ENCODE data around the gene ZNF563. TPM values are rescaled to one million over a fixed set of nuclear protein-coding genes. Genes with fewer than 3 reads are reported as not detected.

ZNF563 gene
- total RNA-seq, 1 experiment from 2014 or later = 1.9 TPM

DNA sequence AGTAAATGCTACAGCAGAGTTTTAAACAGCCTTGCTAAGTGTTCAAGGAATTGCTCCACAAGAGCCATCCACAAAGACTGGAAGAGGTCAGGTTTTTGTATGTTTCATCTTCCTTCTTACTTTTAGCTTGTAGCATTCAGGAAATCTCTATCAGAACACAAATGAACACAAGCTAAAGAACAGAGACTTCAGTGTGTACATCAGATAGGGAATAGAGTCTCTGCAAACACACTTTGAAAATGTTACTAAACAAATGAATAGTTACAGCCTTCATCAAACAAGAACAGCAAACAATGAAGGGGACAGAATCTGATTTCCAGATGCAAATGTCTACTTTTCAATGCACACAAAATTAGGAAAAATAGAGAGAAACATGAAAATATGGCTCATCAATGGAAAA is 7.7 kb downstream of the ZNF563 start:
- H3K27me3 ChIP-seq (ENCODE audit: insufficient read depth, low read length) = no peaks in the 10 kb centered on the region
- H2BK15ac ChIP-seq (ENCODE audit: low read depth, low read length) = no peak overlapping the region
- no peak overlapping the region for H3K27ac ChIP-seq (ENCODE audit: insufficient read length, low read depth, low read length)
- H4K8ac ChIP-seq (replicated peaks; ENCODE audit: insufficient read length, low read depth, low read length) = no peak overlapping the region
- H3K79me1 ChIP-seq (ENCODE audit: insufficient read depth, low read depth, low read length, poor library complexity, severe bottlenecking) = no peaks in the 10 kb centered on the region
- H3K4ac ChIP-seq (ENCODE audit: low read depth, low read length) = no peak overlapping the region
- H2BK120ac ChIP-seq (ENCODE audit: low read depth, low read length, poor library complexity, severe bottlenecking) = no peak overlapping the region
- no peak for DNase-seq
- no peak overlapping the region for H3T11ph ChIP-seq (ENCODE audit: low read length)
- no peaks in the 10 kb centered on the region for H4K20me1 ChIP-seq (ENCODE audit: control insufficient read depth, insufficient read depth, insufficient read length)
- no peak overlapping the region for H2AK5ac ChIP-seq (ENCODE audit: insufficient read length, low read length)
- H3K4me1 ChIP-seq (ENCODE audit: insufficient read depth, low read length) = no peaks in the 10 kb centered on the region
- H4K5ac ChIP-seq (ENCODE audit: insufficient read length, low read depth, low read length) = no peak overlapping the region
- H3K4me3 Mint-ChIP-seq = no peak overlapping the region
- no peak overlapping the region for H3K23ac ChIP-seq (ENCODE audit: insufficient read length, low read depth, low read length)
- no peak overlapping the region for H2BK12ac ChIP-seq (ENCODE audit: insufficient read length, low read depth, low read length)
- TF ChIP-seq, protein P1, sequence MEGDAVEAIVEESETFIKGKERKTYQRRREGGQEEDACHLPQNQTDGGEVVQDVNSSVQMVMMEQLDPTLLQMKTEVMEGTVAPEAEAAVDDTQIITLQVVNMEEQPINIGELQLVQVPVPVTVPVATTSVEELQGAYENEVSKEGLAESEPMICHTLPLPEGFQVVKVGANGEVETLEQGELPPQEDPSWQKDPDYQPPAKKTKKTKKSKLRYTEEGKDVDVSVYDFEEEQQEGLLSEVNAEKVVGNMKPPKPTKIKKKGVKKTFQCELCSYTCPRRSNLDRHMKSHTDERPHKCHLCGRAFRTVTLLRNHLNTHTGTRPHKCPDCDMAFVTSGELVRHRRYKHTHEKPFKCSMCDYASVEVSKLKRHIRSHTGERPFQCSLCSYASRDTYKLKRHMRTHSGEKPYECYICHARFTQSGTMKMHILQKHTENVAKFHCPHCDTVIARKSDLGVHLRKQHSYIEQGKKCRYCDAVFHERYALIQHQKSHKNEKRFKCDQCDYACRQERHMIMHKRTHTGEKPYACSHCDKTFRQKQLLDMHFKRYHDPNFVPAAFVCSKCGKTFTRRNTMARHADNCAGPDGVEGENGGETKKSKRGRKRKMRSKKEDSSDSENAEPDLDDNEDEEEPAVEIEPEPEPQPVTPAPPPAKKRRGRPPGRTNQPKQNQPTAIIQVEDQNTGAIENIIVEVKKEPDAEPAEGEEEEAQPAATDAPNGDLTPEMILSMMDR (conservative IDR thresholded peaks at IDR 0.05) = no peak
- H4K91ac ChIP-seq (ENCODE audit: insufficient read length, low read depth, low read length) = no peak overlapping the region
- no peaks in the 10 kb centered on the region for H3K27me3 Mint-ChIP-seq (ENCODE audit: low read depth)
- no peak overlapping the region for H2BK20ac ChIP-seq (ENCODE audit: low read depth, low read length, poor library complexity, severe bottlenecking)
- no peaks in the 10 kb centered on the region for H3K4me1 Mint-ChIP-seq
- peaks cover 14% of the 10 kb centered on the region for H3K9me3 ChIP-seq (ENCODE audit: control insufficient read depth, low read depth, low read length)
- H3K36me3 Mint-ChIP-seq (ENCODE audit: insufficient read depth in 1 of 3, low read depth in 3 of 3) = peaks cover 22 to 23% (median 23%) of the 10 kb centered on the region in 3 experiments
- H2AFZ ChIP-seq (ENCODE audit: low read length) = no peak overlapping the region
- H2BK5ac ChIP-seq (ENCODE audit: insufficient read length, low read length) = no peak overlapping the region
- H3K79me2 ChIP-seq (ENCODE audit: insufficient read depth, low read length) = no peaks in the 10 kb centered on the region
- no peak overlapping the region for H3K9ac ChIP-seq (ENCODE audit: extremely low read depth, insufficient read length, low read length)
- H3K9me3 Mint-ChIP-seq = peaks cover 46 to 60% of the 10 kb centered on the region in 2 experiments
- H3K27ac Mint-ChIP-seq = no peak overlapping the region
- H3K4me2 ChIP-seq (ENCODE audit: insufficient read depth, insufficient read length, low read length) = no peak overlapping the region
- no peak overlapping the region for H3K18ac ChIP-seq (ENCODE audit: insufficient read length, low read depth, low read length)
- no peak overlapping the region for H3K14ac ChIP-seq (ENCODE audit: insufficient read depth, low read length)
- no peak overlapping the region for H3K56ac ChIP-seq (ENCODE audit: insufficient read length, low read depth, low read length)
- no peaks in the 10 kb centered on the region for H3K23me2 ChIP-seq (ENCODE audit: insufficient read length, low read depth, low read length, poor library complexity, severe bottlenecking)
